ENCODE results near the gene KCTD2.

DNA sequence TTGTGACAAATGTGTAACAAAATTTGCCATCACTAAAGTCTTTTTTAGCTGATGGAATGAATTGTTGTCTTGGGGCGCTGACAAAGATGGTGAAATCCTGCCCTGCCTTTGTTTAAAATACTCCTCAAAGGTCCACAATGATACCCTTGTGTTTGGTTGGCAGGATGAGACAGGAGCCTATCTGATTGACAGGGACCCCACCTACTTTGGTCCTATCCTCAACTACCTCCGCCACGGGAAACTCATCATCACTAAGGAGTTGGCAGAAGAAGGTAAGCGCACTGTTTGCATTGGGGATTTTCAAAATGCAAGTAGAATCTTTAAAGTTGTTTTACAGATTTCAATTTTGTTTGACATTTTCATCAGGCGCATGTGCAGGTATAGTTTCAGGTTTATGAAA lies 2.0 kb downstream of the KCTD2 start:
- TF ChIP-seq, protein P1, sequence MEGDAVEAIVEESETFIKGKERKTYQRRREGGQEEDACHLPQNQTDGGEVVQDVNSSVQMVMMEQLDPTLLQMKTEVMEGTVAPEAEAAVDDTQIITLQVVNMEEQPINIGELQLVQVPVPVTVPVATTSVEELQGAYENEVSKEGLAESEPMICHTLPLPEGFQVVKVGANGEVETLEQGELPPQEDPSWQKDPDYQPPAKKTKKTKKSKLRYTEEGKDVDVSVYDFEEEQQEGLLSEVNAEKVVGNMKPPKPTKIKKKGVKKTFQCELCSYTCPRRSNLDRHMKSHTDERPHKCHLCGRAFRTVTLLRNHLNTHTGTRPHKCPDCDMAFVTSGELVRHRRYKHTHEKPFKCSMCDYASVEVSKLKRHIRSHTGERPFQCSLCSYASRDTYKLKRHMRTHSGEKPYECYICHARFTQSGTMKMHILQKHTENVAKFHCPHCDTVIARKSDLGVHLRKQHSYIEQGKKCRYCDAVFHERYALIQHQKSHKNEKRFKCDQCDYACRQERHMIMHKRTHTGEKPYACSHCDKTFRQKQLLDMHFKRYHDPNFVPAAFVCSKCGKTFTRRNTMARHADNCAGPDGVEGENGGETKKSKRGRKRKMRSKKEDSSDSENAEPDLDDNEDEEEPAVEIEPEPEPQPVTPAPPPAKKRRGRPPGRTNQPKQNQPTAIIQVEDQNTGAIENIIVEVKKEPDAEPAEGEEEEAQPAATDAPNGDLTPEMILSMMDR (IDR thresholded peaks at IDR 0.05) = no peak
- TF ChIP-seq POLR2AphosphoS5 (IDR thresholded peaks at IDR 0.05) (no peak), POLR2A (IDR thresholded peaks at IDR 0.05) (no peak), EP300 (IDR thresholded peaks at IDR 0.05) (no peak)
